Pancreas (tissue), 10 donors: ENCODE measurements around the gene URM1. TPM values are rescaled to one million over a fixed set of nuclear protein-coding genes. Genes with fewer than 3 reads are reported as not detected.

Experiments
- ATAC-seq, 4 donors: fragments of 200-7000 bp; cut with Tn5 transposase; one replicate each; pipeline versions ENCODE4 v1.8.0 to v1.9.1; 2020; ENCODE audit warnings: mild to moderate bottlenecking in 4 of 4, moderate library complexity in 4 of 4
- DNase-seq, 6 donors: peaks; one replicate each; pipeline ENCODE4 v3.0.0-alpha.2; 2020
- FAIRE-seq: peaks from 2 replicates; lab custom pipeline; 2012; peaks lifted over from hg19 to GRCh38; lab: Jason Lieb, UNC
- H3K27ac ChIP-seq, 4 donors: fragments of 200-600 bp; sonication (generic); 1 replicate in 3 of 4; 2 replicates in 1 of 4; pipeline versions ENCODE4 v1.5.0 to v1.8.0; 2020
- H3K27me3 ChIP-seq, 4 donors: fragments of 200-600 bp; one replicate each; pipeline ENCODE4 v1.8.0; 2021
- H3K36me3 ChIP-seq, 3 donors: fragments of 200-600 bp; sonication (generic) in 1 of 3; one replicate each; pipeline versions ENCODE4 v1.5.0 to v1.8.0; 2020 to 2021
- H3K4me1 ChIP-seq, 3 donors: fragments of 200-600 bp; one replicate each; pipeline ENCODE4 v1.8.0; 2021
- H3K4me3 ChIP-seq, 4 donors: fragments of 200-600 bp; sonication (generic) in 2 of 4; one replicate each; pipeline versions ENCODE4 v1.5.0 to v1.8.0; 2020 to 2021
- H3K9me3 ChIP-seq, 4 donors: fragments of 200-600 bp; one replicate each; pipeline ENCODE4 v1.8.0; 2021
- WGBS, 2 donors: extraction: QIAGEN DNeasy Blood & Tissue Kit; methylation state at CpG; one replicate each; pipeline ENCODE4 v1.1.7; 2013; 5-methylcytosine and 5-hydroxymethylcytosine counted together
- intact Hi-C, 3 donors: fragments of 100-400 bp; cut with DNase I; formaldehyde crosslinking; loops; one replicate each; pipeline versions ENCODE4 v1.11.1 to v1.14.2; 2022
- polyA plus RNA-seq, 2 donors: library from polyadenylated mRNA; stranded (reverse); fragments of 200-250 nt; gene quantifications; one replicate each; pipeline ENCODE4 v1.2.3, GENCODE V29; 2013
- total RNA-seq, 6 donors: library from RNA; stranded (reverse); fragmentation: NEBNext Ultra II Directional in 4 of 6; extraction: Animal tissue kit (Norgen Biotek cat#: 25700) in 4 of 6; gene quantifications; one replicate each; pipeline versions ENCODE4 v1.2.1 to v1.2.4, GENCODE V29; 2021 to 2023
- TF ChIP-seq, protein P1 (sequence below), 4 donors: fragments of 200-600 bp; sonication (generic) in 3 of 4; IDR thresholded peaks; one replicate each; pipeline versions ENCODE4 v1.5.0 to v1.8.0; 2021; ENCODE audit warnings: antibody characterized with exemption in 4 of 4
- donor health status: healthy with polysubstance abuse.
- donor health status: DM: no; HTN: no; CAD: no; lungs with moderate emphysema.
- donor health status: DM: no; HTN: no; CAD: no.
- donor health status: control.
- donor health status: control.
- donor health status: Bipolar disorder and iron deficiency.
- donor health status: DM: yes; HTN: yes; CAD: no.
- donor health status: DM: no; HTN: no; CAD: no.
- donor health status: DM: no; HTN: no; CAD: no.
- donor health status: DM: yes; HTN: yes; CAD: no.

The URM1 gene
- total and polyA plus RNA-seq, 8 donors, result 18.5 to 46.1 (median 33.4) TPM

GRCh38 chr9:128372188-128372641 lies 1.0 kb downstream of the URM1 start:
- DNase-seq, result no peak
- ATAC-seq, result no peak
- Histone ChIP-seq H3K27me3 (no peaks in the 10 kb centered on the region), H3K9me3 (no peaks in the 10 kb centered on the region), H3K36me3 (no peaks in the 10 kb centered on the region), H3K27ac (no peak overlapping the region), H3K4me3 (peak overlapping the region; percentile 69 to 94 (median 84)), H3K4me1 (peaks cover 6 to 18% (median 6%) of the 10 kb centered on the region in 3 donors)
- WGBS, 2 donors, result 14 to 17% methylated on average over 4 of the region's 4 CpGs
- TF ChIP-seq, protein P1, sequence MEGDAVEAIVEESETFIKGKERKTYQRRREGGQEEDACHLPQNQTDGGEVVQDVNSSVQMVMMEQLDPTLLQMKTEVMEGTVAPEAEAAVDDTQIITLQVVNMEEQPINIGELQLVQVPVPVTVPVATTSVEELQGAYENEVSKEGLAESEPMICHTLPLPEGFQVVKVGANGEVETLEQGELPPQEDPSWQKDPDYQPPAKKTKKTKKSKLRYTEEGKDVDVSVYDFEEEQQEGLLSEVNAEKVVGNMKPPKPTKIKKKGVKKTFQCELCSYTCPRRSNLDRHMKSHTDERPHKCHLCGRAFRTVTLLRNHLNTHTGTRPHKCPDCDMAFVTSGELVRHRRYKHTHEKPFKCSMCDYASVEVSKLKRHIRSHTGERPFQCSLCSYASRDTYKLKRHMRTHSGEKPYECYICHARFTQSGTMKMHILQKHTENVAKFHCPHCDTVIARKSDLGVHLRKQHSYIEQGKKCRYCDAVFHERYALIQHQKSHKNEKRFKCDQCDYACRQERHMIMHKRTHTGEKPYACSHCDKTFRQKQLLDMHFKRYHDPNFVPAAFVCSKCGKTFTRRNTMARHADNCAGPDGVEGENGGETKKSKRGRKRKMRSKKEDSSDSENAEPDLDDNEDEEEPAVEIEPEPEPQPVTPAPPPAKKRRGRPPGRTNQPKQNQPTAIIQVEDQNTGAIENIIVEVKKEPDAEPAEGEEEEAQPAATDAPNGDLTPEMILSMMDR (IDR thresholded peaks at IDR 0.05), result no peak
- FAIRE-seq, result no peak
- intact Hi-C loops, result no loop called here

GRCh38 chr9:128372784-128373183 lies 1.6 kb downstream of the URM1 start:
- no peaks in the 10 kb centered on the region for H3K9me3 ChIP-seq
- WGBS, 2 donors, result 89 to 93% methylated on average over 1 of the region's 1 CpG
- no peak for FAIRE-seq
- no peak for ATAC-seq
- H3K36me3 ChIP-seq, result peaks cover 0 to under 1% (median 0%) of the 10 kb centered on the region in 3 donors
- TF ChIP-seq, protein P1 (IDR thresholded peaks at IDR 0.05), result no peak
- intact Hi-C loops, result no loop called here
- no peak overlapping the region for H3K4me3 ChIP-seq
- H3K27me3 ChIP-seq, result no peaks in the 10 kb centered on the region
- no peak for DNase-seq
- H3K4me1 ChIP-seq, result peaks cover 6 to 18% (median 6%) of the 10 kb centered on the region in 3 donors
- H3K27ac ChIP-seq, result no peak overlapping the region

- H3K4me3 ChIP-seq, result no peak overlapping the region
- DNase-seq (no peak), ATAC-seq (no peak), FAIRE-seq (no peak)
- intact Hi-C loops, result no loop called here
- H3K27ac ChIP-seq, result no peak overlapping the region
- H3K36me3 ChIP-seq, result peaks cover 0 to 13% (median 0%) of the 10 kb centered on the region in 3 donors
- no peaks in the 10 kb centered on the region for H3K9me3 ChIP-seq
- TF ChIP-seq, protein P1 (IDR thresholded peaks at IDR 0.05), result no peak
- no peaks in the 10 kb centered on the region for H3K27me3 ChIP-seq
- peaks cover 6 to 18% (median 6%) of the 10 kb centered on the region in 3 donors for H3K4me1 ChIP-seq
- WGBS, 2 donors, result 90% methylated on average over 9 of the region's 9 CpGs
These were observed 3.1 kb downstream of the URM1 start for GRCh38 chr9:128374221-128374675.

DNA sequence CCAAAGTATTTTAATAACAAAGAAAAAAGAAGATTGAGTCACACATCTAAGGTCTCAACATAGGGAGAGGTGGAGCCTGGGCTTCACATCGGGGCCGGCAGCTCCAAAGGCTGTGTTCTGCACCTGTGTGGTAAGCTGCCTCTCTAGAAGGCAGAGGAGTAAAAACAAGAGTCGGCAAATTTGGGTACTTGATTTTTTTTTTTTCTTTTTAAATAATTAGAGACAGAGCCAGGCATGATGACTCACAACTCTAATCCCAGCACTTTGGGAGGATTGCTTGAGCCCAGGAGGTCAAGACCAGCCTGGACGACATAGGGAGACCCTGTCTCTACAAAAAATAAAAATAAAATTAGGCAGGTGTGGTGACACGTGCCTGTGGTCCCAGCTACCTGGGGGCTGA lies 4.7 kb downstream of the URM1 start:
- Histone ChIP-seq H3K27ac (no peak overlapping the region), H3K36me3 (peaks cover 0 to 17% (median 0%) of the 10 kb centered on the region in 3 donors), H3K4me1 (peaks cover 0 to 10% (median 6%) of the 10 kb centered on the region in 3 donors), H3K9me3 (no peaks in the 10 kb centered on the region), H3K27me3 (no peaks in the 10 kb centered on the region), H3K4me3 (no peak overlapping the region)
- intact Hi-C loops, result no loop called here
- TF ChIP-seq, protein P1 (IDR thresholded peaks at IDR 0.05), result no peak
- no peak for DNase-seq
- no peak for FAIRE-seq
- no peak for ATAC-seq
- WGBS, 2 donors, result 86 to 87% methylated on average over 5 of the region's 5 CpGs

- H3K36me3 ChIP-seq, result peaks cover 0 to 21% (median 0%) of the 10 kb centered on the region in 3 donors
- intact Hi-C loops, result no loop called here
These were observed 11.1 kb downstream of the URM1 start for GRCh38 chr9:128382261-128382660.

More at GRCh38 chr9:128382261-128382660, 11.1 kb downstream of the URM1 start:
- FAIRE-seq (no peak), DNase-seq (no peak), ATAC-seq (no peak)
- no peak overlapping the region for H3K4me3 ChIP-seq
- no peak overlapping the region for H3K27ac ChIP-seq
- TF ChIP-seq, protein P1 (IDR thresholded peaks at IDR 0.05), result no peak
- no peaks in the 10 kb centered on the region for H3K4me1 ChIP-seq
- 75% methylated on average over 6 of the region's 6 CpGs for WGBS, 2 donors
- H3K9me3 ChIP-seq, result no peaks in the 10 kb centered on the region
- no peaks in the 10 kb centered on the region for H3K27me3 ChIP-seq
